Upper lobe of left lung (tissue), 4 donors: ENCODE data around the gene CELF1.

ENCODE experiments used
- EP300 ChIP-seq, 4 donors: sonication (generic); formaldehyde crosslinking; IDR thresholded peaks; one replicate each; pipeline ENCODE4 v1.5.1; 2017; ENCODE audit warnings: antibody characterized with exemption in 4 of 4, control low read depth in 2 of 4
- POLR2A ChIP-seq, 4 donors: fragments of 450-650 bp; IDR thresholded peaks; one replicate each; pipeline ENCODE4 v1.5.1; 2016 to 2017; ENCODE audit warnings: antibody characterized with exemption in 4 of 4, mild to moderate bottlenecking in 2 of 4
- POLR2AphosphoS5 ChIP-seq, 2 donors: sonication (generic); formaldehyde crosslinking; IDR thresholded peaks; one replicate each; pipeline ENCODE4 v1.5.1; 2017; ENCODE audit warnings: antibody characterized with exemption in 2 of 2
- TF ChIP-seq, protein P1 (sequence below), 6 experiments: fragments of 450-650 bp in 4 of 6; fragments of 200-600 bp in 2 of 6; sonication (generic) in 2 of 6; IDR thresholded peaks; one replicate each; pipeline ENCODE4 v1.5.1; 2016 to 2019; ENCODE audit warnings: antibody characterized with exemption in 6 of 6

DNA sequence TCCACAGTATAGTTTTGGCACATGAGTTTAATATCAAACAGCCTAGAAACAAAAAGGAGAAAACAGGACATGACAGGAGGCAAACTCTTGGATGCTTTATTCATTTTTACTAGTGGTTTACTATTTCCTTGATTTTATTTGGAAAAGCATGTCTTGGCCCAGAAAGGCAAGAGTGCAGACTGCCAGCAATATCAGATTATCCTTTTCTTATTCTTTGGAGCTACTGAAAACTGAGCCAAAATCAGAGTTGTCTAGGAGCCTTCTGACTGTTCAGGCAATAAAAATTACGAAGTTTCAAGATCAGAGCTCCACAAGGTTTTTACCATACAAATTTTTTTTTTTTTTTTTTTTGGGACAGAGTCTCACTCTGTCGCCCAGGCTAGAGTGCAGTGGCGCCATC is 16.0 kb downstream of the CELF1 start:
- TF ChIP-seq POLR2AphosphoS5 (IDR thresholded peaks at IDR 0.05): no peak
- TF ChIP-seq, protein P1, sequence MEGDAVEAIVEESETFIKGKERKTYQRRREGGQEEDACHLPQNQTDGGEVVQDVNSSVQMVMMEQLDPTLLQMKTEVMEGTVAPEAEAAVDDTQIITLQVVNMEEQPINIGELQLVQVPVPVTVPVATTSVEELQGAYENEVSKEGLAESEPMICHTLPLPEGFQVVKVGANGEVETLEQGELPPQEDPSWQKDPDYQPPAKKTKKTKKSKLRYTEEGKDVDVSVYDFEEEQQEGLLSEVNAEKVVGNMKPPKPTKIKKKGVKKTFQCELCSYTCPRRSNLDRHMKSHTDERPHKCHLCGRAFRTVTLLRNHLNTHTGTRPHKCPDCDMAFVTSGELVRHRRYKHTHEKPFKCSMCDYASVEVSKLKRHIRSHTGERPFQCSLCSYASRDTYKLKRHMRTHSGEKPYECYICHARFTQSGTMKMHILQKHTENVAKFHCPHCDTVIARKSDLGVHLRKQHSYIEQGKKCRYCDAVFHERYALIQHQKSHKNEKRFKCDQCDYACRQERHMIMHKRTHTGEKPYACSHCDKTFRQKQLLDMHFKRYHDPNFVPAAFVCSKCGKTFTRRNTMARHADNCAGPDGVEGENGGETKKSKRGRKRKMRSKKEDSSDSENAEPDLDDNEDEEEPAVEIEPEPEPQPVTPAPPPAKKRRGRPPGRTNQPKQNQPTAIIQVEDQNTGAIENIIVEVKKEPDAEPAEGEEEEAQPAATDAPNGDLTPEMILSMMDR (IDR thresholded peaks at IDR 0.05): no peak
- TF ChIP-seq POLR2A (IDR thresholded peaks at IDR 0.05): no peak
- TF ChIP-seq EP300 (IDR thresholded peaks at IDR 0.05): no peak
